ENCODE data around the gene HEXB.
"Not testable (repeated sequence)": the region's sequence is repeated elsewhere in the genome, so short reads cannot be mapped to it uniquely, and the experiment has no call there.

HEXB gene

GRCh38 chr5:74717596-74717995 is 32.6 kb downstream of the HEXB start:
- DNase-seq (ENCODE audit: insufficient read length, low spot score) (no peak), FAIRE-seq (no peak)

- DNase-seq (ENCODE audit: insufficient read length, low spot score): no peak
- FAIRE-seq: no peak
These were observed 37.2 kb downstream of the HEXB start for GRCh38 chr5:74722271-74722670.

- FAIRE-seq: no peak
- no peak for DNase-seq (ENCODE audit: insufficient read length, low spot score)
These were observed 40.3 kb downstream of the HEXB start for GRCh38 chr5:74725331-74725730.

GRCh38 chr5:74736759-74737158 is 51.7 kb downstream of the HEXB start:
- DNase-seq (ENCODE audit: insufficient read length, low spot score): no peak
- no peak for FAIRE-seq

- no peak for DNase-seq (ENCODE audit: insufficient read length, low spot score)
- no peak for FAIRE-seq
These were observed 53.4 kb downstream of the HEXB start for GRCh38 chr5:74738406-74738805.

GRCh38 chr5:74748742-74749141 is 63.7 kb downstream of the HEXB start:
- not testable (repeated sequence) for FAIRE-seq; DNase-seq (ENCODE audit: insufficient read length, low spot score)

GRCh38 chr5:74761241-74761640 is 76.2 kb downstream of the HEXB start:
- DNase-seq (ENCODE audit: insufficient read length, low spot score) (no peak), FAIRE-seq (no peak)

GRCh38 chr5:74762599-74762998 is 77.6 kb downstream of the HEXB start:
- FAIRE-seq (peak; percentile 83), DNase-seq (ENCODE audit: insufficient read length, low spot score) (peak; percentile 51)

- no peak for DNase-seq (ENCODE audit: insufficient read length, low spot score)
These were observed 78.5 kb downstream of the HEXB start for GRCh38 chr5:74763504-74763903.

GRCh38 chr5:74765201-74765600 is 80.2 kb downstream of the HEXB start:
- FAIRE-seq: no peak
- no peak for DNase-seq (ENCODE audit: insufficient read length, low spot score)

More at GRCh38 chr5:74763504-74763903, 78.5 kb downstream of the HEXB start:
- no peak for FAIRE-seq

GRCh38 chr5:74765929-74766328 is 80.9 kb downstream of the HEXB start:
- no peak for FAIRE-seq
- DNase-seq (ENCODE audit: insufficient read length, low spot score): no peak

GRCh38 chr5:74766418-74766848 is 81.4 kb downstream of the HEXB start:
- FAIRE-seq: no peak
- peak; percentile 35 for DNase-seq (ENCODE audit: insufficient read length, low spot score)

GRCh38 chr5:74766849-74767578 is 82.0 kb downstream of the HEXB start, which contains the start of the genes GFM2 and NSA2:
Gene GFM2 (minus strand): TSS chr5:74767117. CDS start chr5:74763742, 3,375 bp downstream.
Gene NSA2 (plus strand): TSS chr5:74767249. CDS start chr5:74767361, 112 bp downstream.
- FAIRE-seq: no peak
- peak; percentile 54 for DNase-seq (ENCODE audit: insufficient read length, low spot score)

- peak; percentile 22 for DNase-seq (ENCODE audit: insufficient read length, low spot score)
- no peak for FAIRE-seq
These were observed 82.5 kb downstream of the HEXB start for GRCh38 chr5:74767579-74767913.
